HG03066 (cell line): ENCODE measurements around the gene GXYLT2.

Experiments used
- ATAC-seq: cut with Tn5 transposase; IDR thresholded peaks from one replicate; pipeline ENCODE4 v1.9.1; 2021; ENCODE audit warnings: low read depth; ENCODE audit not compliant: unreplicated experiment

GXYLT2 gene

GRCh38 chr3:73007992-73008712 is 120.3 kb downstream of the GXYLT2 start:
- no peak for ATAC-seq

- ATAC-seq = no peak
Observed at GRCh38 chr3:73009008-73009407, 121.2 kb downstream of the GXYLT2 start.

GRCh38 chr3:73009750-73010149 is 121.9 kb downstream of the GXYLT2 start:
- ATAC-seq = no peak

GRCh38 chr3:73010158-73010557 is 122.3 kb downstream of the GXYLT2 start:
- ATAC-seq = no peak

GRCh38 chr3:73018298-73018697 is 130.5 kb downstream of the GXYLT2 start:
- ATAC-seq = no peak

GRCh38 chr3:73018790-73019441 is 131.1 kb downstream of the GXYLT2 start:
- ATAC-seq = no peak

GRCh38 chr3:73021301-73021835 is 133.5 kb downstream of the GXYLT2 start:
- no peak for ATAC-seq

GRCh38 chr3:73024836-73025235 is 137.0 kb downstream of the GXYLT2 start:
- ATAC-seq = no peak

GRCh38 chr3:73026111-73026759 is 138.4 kb downstream of the GXYLT2 start:
- ATAC-seq = no peak
